HepG2 (cell line): ENCODE data around the gene ODAD4. TPM values are rescaled to one million over a fixed set of nuclear protein-coding genes. Genes with fewer than 3 reads are reported as not detected.

Experiments used
- ATAC-seq: fragments of 200-7000 bp; cut with Tn5 transposase; 3 replicates; pipeline ENCODE4 v1.9.1; 2020; ENCODE audit warnings: mild to moderate bottlenecking, moderate library complexity
- BruUV-seq: library from RNA; stranded (reverse); fragments of 400-500 nt; replicated peaks from 2 replicates; lab custom pipeline; 2021; lab: Mats Ljungman, UMichigan
- CTCF ChIA-PET: fragments of 300-600 bp; formaldehyde crosslinking; extraction: SDS; loops from one replicate; lab custom pipeline; 2021; ENCODE audit warnings: low total read pairs, inconsistent platforms, low intra/inter-chr PET ratio; lab: Yijun Ruan, JAX
- POLR2A ChIA-PET: fragments of 350-600 bp; sonication (Branson Sonifier 250); formaldehyde crosslinking; loops from one replicate; lab custom pipeline; 2020; ENCODE audit warnings: antibody characterized with exemption, inconsistent platforms; lab: Yijun Ruan, JAX
- DNase-seq: peaks from one replicate; pipeline ENCODE4 v3.0.0-alpha.2; 2015; ENCODE audit warnings: low spot score
- FAIRE-seq: peaks from 3 replicates; lab custom pipeline; 2011; peaks lifted over from hg19 to GRCh38; lab: Jason Lieb, UNC
- H2AFZ ChIP-seq: one replicate; pipeline ENCODE4 v1.6.1; 2011; ENCODE audit warnings: low read length, inconsistent platforms
- H3K27ac ChIP-seq: fragments of 300-600 bp; 3 replicates; pipeline ENCODE4 v1.8.0; 2011; ENCODE audit warnings: mixed run types, mild to moderate bottlenecking, mixed read lengths, low read length, inconsistent platforms; ENCODE audit not compliant: insufficient read depth; ENCODE audit errors: extremely low read length
- H3K27me3 ChIP-seq, 2 experiments: fragments of 200-600 bp in 1 of 2; 2 replicates in 1 of 2; 3 replicates in 1 of 2; pipeline versions ENCODE4 v1.6.0 to v1.8.0; 2011; ENCODE audit warnings: low read length in 2 of 2, mild to moderate bottlenecking in 2 of 2, moderate library complexity in 2 of 2, inconsistent platforms in 1 of 2; ENCODE audit not compliant: insufficient read depth in 2 of 2, control insufficient read depth in 1 of 2
- H3K36me3 ChIP-seq, 2 experiments: fragments of 200-600 bp in 1 of 2; replicated peaks in 1 of 2; 2 replicates in 1 of 2; 3 replicates in 1 of 2; pipeline versions ENCODE4 v1.5.1 to v1.8.0; 2011; ENCODE audit warnings: low read length in 2 of 2, inconsistent platforms in 1 of 2; ENCODE audit not compliant: insufficient read depth in 2 of 2, control insufficient read depth in 1 of 2
- H3K4me1 ChIP-seq: 2 replicates; pipeline ENCODE4 v1.5.1; 2012; ENCODE audit warnings: low read length, inconsistent platforms; ENCODE audit not compliant: insufficient read depth
- H3K4me2 ChIP-seq: 2 replicates; pipeline ENCODE4 v1.6.0; 2011; ENCODE audit warnings: low read depth, low read length, inconsistent platforms
- H3K4me3 ChIP-seq, 3 experiments: fragments of 200-600 bp in 1 of 3; sonication (generic), shearing (Covaris generic) in 1 of 3; replicated peaks in 1 of 3; 2 replicates each; pipeline ENCODE4 v1.5.1; 2011 to 2016; ENCODE audit warnings: low read length in 3 of 3, inconsistent platforms in 2 of 3, low read depth in 2 of 3, mild to moderate bottlenecking in 2 of 3, control low read depth in 1 of 3, mixed read lengths in 1 of 3; ENCODE audit not compliant: insufficient read depth in 1 of 3
- H3K79me2 ChIP-seq: one replicate; pipeline ENCODE4 v1.6.1; 2011; ENCODE audit warnings: low read length, inconsistent platforms; ENCODE audit not compliant: insufficient read depth
- H3K9ac ChIP-seq: 2 replicates; pipeline ENCODE4 v1.6.0; 2011; ENCODE audit warnings: mild to moderate bottlenecking, low read depth, low read length, inconsistent platforms; ENCODE audit not compliant: insufficient read depth
- H3K9me3 ChIP-seq: 2 replicates; pipeline ENCODE4 v1.5.1; 2012; ENCODE audit warnings: mild to moderate bottlenecking, low read length
- H4K20me1 ChIP-seq: 2 replicates; pipeline ENCODE4 v1.6.0; 2011; ENCODE audit warnings: inconsistent platforms, mild to moderate bottlenecking, low read length, moderate library complexity; ENCODE audit not compliant: insufficient read depth
- FOXA3 ChIP-seq: IDR thresholded peaks from 2 replicates; pipeline ENCODE4 v1.6.1; 2016; ENCODE audit warnings: missing genetic modification reagents, missing compliant biosample characterization
- KDM5B ChIP-seq: sonication (generic); formaldehyde crosslinking; IDR thresholded peaks from 2 replicates; pipeline ENCODE4 v1.4.0; 2020; ENCODE audit warnings: missing genetic modification reagents, mild to moderate bottlenecking, borderline replicate concordance
- KDM6A ChIP-seq: IDR thresholded peaks from 2 replicates; pipeline ENCODE4 v1.6.1; 2016; ENCODE audit warnings: low read depth
- NR2F2 ChIP-seq: IDR thresholded peaks from 2 replicates; pipeline ENCODE4 v1.6.1; 2012; ENCODE audit warnings: low read depth, inconsistent platforms, borderline replicate concordance
- PHF21A ChIP-seq: sonication (generic); formaldehyde crosslinking; IDR thresholded peaks from 2 replicates; pipeline ENCODE4 v1.5.0; 2020; ENCODE audit warnings: mild to moderate bottlenecking, missing genetic modification reagents
- POGZ ChIP-seq: sonication (generic); formaldehyde crosslinking; IDR thresholded peaks from 2 replicates; pipeline ENCODE4 v1.4.0; 2020; ENCODE audit warnings: mild to moderate bottlenecking, missing genetic modification reagents
- RARA ChIP-seq: IDR thresholded peaks from 2 replicates; pipeline ENCODE4 v1.6.1; 2016; ENCODE audit warnings: missing genetic modification reagents, missing compliant biosample characterization
- ZBTB26 ChIP-seq: IDR thresholded peaks from 2 replicates; pipeline ENCODE4 v1.6.1; 2016; ENCODE audit warnings: missing compliant biosample characterization, missing genetic modification reagents, borderline replicate concordance
- ZNF280B ChIP-seq: sonication (generic); formaldehyde crosslinking; IDR thresholded peaks from 2 replicates; pipeline ENCODE4 v1.5.0; 2020; ENCODE audit warnings: missing genetic modification reagents, mild to moderate bottlenecking, borderline replicate concordance
- ZNF335 ChIP-seq: sonication (generic); formaldehyde crosslinking; IDR thresholded peaks from 2 replicates; pipeline ENCODE4 v1.4.0; 2020; ENCODE audit warnings: missing genetic modification reagents
- WGBS: methylation state at CpG from one replicate; pipeline ENCODE4 v1.1.6; 2017; ENCODE audit warnings: low lambda C conversion rate; 5-methylcytosine and 5-hydroxymethylcytosine counted together
- in situ Hi-C: cut with HindIII; loops from 2 replicates; pipeline ENCODE4 v1.10.0; 2017; ENCODE audit warnings: low pct_unique_long_range_greater_than_20kb; ENCODE audit not compliant: extremely low pct_ligation_motif_present
- intact Hi-C: fragments of 100-400 bp; cut with micrococcal nuclease; formaldehyde crosslinking; loops from one replicate; pipeline ENCODE4 v1.10.0; 2022; ENCODE audit not compliant: unreplicated experiment
- polyA plus RNA-seq, 8 experiments: library from polyadenylated mRNA; depleted of rRNA in 3 of 8; stranded (reverse) in 7 of 8; unstranded in 1 of 8; fragments of >200 nt; fragmentation: Illumina TruSeq in 4 of 8; extraction: Trizol in 4 of 8; gene quantifications; 2 replicates each; pipeline versions ENCODE4 v1.2.1 to v1.2.3, GENCODE V29; 2011 to 2016; ENCODE audit warnings: low read depth in 4 of 8, missing spikeins in 1 of 8, mixed read lengths in 1 of 8; ENCODE audit not compliant: insufficient read depth in 1 of 8
- total RNA-seq, 5 experiments: library from RNA; depleted of rRNA; stranded (reverse); fragments of >200 nt; fragmentation: Illumina TruSeq; extraction: Trizol; gene quantifications; 2 replicates each; pipeline ENCODE4 v1.2.3, GENCODE V29; 2016; ENCODE audit warnings: low read depth in 1 of 5

ODAD4 gene
- total and polyA plus RNA-seq, 2 of the 13 experiments (the other 11 are each of a cell fraction or from before 2014, with no cell fraction given): 0.48 to 0.53 TPM

- TF ChIP-seq ZNF280B (no peak), NR2F2 (peak; percentile 36; the same call in 1 of the 2 replicates), PHF21A (CRISPR knock-in tag) (peak; percentile 46; the same call in 1 of the 2 replicates), KDM6A (CRISPR knock-in tag) (peak; percentile 66; the same call in 1 of the 2 replicates), FOXA3 (CRISPR knock-in tag) (peak; percentile 55), RARA (0 out of 2 replicates have a peak, but pooled peaks have one; percentile 6)
- TF ChIP-seq, all 625 proteins: peak for 54
Measured at GRCh38 chr17:42002792-42003301, 72.4 kb downstream of the ODAD4 start (continued).

GRCh38 chr17:42005166-42005565 is 74.7 kb downstream of the ODAD4 start:
- ChIA-PET POLR2A (interaction anchor here (0.9 to 9.0 kb wide), 3 partner anchors 13 to 37 kb away, joined by 3 to 183 read pairs (median 50); partner anchors contain the start of genes CNP, DNAJC7 and NKIRAS2), CTCF (no interaction called here)
- Histone ChIP-seq H3K79me2 (peaks cover 91% of the 10 kb centered on the region), H3K4me3 (no peak overlapping the region), H4K20me1 (peaks cover 24% of the 10 kb centered on the region), H3K9me3 (no peaks in the 10 kb centered on the region), H3K27ac (no peak overlapping the region), H3K4me2 (no peak overlapping the region), H3K36me3 (peaks cover 7 to 36% of the 10 kb centered on the region in 2 experiments), H3K4me1 (peaks cover 55% of the 10 kb centered on the region), H3K9ac (no peak overlapping the region), H2AFZ (no peak overlapping the region), H3K27me3 (no peaks in the 10 kb centered on the region)
- no peak for FAIRE-seq
- TSS peak; percentile 21 for BruUV-seq
- no peak for DNase-seq
- in situ Hi-C loops (no loop called here), intact Hi-C loops (no loop called here)
- no peak for ATAC-seq
- TF ChIP-seq KDM5B (CRISPR knock-in tag): no peak
- TF ChIP-seq ZBTB26 (CRISPR knock-in tag): no peak
- TF ChIP-seq ZNF335 (CRISPR knock-in tag): no peak
- no peak for TF ChIP-seq POGZ (CRISPR knock-in tag)
- WGBS: 100% methylated on average over 1 of the region's 1 CpG
